ENCODE results near the gene HNRNPD. TPM values are rescaled to one million over a fixed set of nuclear protein-coding genes. Genes with fewer than 3 reads are reported as not detected.
"Not testable (repeated sequence)": the region's sequence is repeated elsewhere in the genome, so short reads cannot be mapped to it uniquely, and the experiment has no call there.

The HNRNPD gene
- total RNA-seq, 6 donors from 2014 or later = 75.9 to 182 (median 135) TPM

DNA sequence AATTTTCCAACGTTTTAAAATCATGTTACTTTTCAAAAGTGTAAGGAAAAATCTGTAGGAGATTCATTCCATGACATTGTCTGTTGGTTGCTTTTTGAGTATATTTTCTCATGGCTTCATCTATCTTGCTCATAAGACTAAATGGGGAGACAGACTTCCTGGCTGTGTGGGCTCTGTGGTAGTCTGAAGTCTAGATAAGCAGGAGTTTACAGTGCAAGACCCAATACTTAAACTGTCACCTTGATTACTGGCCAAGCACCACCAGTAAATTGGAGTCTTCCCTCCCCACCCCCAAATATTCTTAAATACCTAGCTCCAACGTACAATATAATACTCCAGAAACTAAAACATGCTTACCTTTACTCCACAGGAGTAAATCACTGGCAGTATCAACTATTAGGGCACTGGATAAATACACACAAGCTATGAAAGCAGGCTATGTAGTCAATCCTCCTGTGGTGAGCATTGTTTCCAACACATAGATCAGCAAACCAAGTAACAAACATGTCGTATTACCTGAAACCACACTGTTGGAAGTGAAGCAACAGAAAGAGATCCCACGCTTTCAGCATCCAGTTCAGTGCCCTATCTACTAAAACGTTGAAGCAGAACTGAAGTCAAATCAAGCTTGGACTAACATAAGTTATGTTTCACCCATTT is 6.2 kb downstream of the HNRNPD start:
- Histone ChIP-seq H3K27me3 (no peaks in the 10 kb centered on the region), H3K27ac (no peak overlapping the region), H3K4me3 (no peak overlapping the region), H3K4me1 (peaks cover 63 to 96% (median 87%) of the 10 kb centered on the region in 4 donors), H3K9me3 (no peaks in the 10 kb centered on the region), H3K36me3 (peaks cover 0 to 17% (median 1%) of the 10 kb centered on the region in 4 donors)
- no peak for DNase-seq
- ATAC-seq (ENCODE audit: low FRiP score in 2 of 2) = no peak
- TF ChIP-seq POLR2AphosphoS5 (IDR thresholded peaks at IDR 0.05) = no peak
- TF ChIP-seq POLR2A (IDR thresholded peaks at IDR 0.05) = no peak
- TF ChIP-seq EP300 (IDR thresholded peaks at IDR 0.05) = no peak
- WGBS, 2 donors = 41 to 57% methylated on average over 5 of the region's 5 CpGs

DNA sequence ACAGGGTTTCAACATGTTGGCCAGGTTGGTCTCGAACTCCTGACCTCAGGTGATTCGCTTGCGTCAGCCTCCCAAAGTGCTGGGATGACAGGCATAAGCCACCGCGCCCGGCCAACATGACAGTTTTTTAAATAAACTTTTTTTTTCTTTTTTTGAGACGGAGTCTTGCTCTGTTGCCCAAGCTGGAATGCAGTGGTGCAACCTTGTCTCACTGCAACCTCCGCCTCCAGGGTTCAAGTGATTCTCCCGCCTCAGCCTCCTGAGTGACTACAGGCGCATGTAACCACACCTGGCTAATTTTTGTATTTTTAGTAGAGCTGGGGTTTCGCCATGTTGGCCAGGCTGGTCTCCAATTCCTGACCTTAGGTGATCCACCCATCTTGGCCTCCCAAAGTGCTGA is 7.4 kb downstream of the HNRNPD start:
- DNase-seq; H3K27me3 ChIP-seq; ATAC-seq (ENCODE audit: low FRiP score in 2 of 2); H3K9me3 ChIP-seq; H3K4me3 ChIP-seq; H3K27ac ChIP-seq: not testable (repeated sequence)
- WGBS, 2 donors = 89 to 92% methylated on average over 11 of the region's 11 CpGs
- Histone ChIP-seq H3K4me1 (peaks cover 59 to 97% (median 92%) of the 10 kb centered on the region in 4 donors), H3K36me3 (peaks cover 0 to 17% (median 1%) of the 10 kb centered on the region in 4 donors)

DNA sequence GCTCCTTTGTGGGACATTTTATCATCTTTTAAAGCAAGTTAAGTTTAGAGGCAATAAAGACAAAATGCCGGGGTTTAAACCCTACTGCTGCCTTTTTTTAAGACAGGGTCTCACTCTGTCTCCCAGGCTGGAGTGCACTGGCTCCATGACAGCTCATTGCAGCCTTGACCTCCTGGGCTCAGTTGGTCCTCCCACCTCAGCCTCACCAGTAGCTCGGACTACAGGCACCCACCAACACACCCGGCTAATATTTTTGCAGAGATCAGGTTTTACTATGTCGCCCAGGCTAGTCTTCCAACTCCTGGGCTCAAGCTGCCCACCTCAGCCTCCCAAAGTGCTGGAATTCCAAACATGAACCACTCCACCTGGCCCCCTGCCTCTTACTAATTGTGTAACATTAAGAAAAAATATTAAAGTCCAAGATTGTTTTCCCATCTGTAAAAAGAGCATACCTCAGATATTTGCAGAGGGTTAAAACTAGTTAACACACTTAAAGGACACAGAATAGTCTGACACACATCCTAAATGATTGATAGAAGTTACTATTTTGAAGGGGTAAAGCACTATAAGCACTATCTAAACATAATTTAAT is 9.8 kb downstream of the HNRNPD start:
- Histone ChIP-seq H3K36me3 (peaks cover 0 to 12% (median 1%) of the 10 kb centered on the region in 4 donors), H3K4me1 (peaks cover 57 to 97% (median 91%) of the 10 kb centered on the region in 4 donors), H3K4me3 (no peak overlapping the region), H3K27me3 (no peaks in the 10 kb centered on the region), H3K9me3 (no peaks in the 10 kb centered on the region), H3K27ac (no peak overlapping the region)
- TF ChIP-seq POLR2AphosphoS5 (IDR thresholded peaks at IDR 0.05) = no peak
- TF ChIP-seq, protein P1, sequence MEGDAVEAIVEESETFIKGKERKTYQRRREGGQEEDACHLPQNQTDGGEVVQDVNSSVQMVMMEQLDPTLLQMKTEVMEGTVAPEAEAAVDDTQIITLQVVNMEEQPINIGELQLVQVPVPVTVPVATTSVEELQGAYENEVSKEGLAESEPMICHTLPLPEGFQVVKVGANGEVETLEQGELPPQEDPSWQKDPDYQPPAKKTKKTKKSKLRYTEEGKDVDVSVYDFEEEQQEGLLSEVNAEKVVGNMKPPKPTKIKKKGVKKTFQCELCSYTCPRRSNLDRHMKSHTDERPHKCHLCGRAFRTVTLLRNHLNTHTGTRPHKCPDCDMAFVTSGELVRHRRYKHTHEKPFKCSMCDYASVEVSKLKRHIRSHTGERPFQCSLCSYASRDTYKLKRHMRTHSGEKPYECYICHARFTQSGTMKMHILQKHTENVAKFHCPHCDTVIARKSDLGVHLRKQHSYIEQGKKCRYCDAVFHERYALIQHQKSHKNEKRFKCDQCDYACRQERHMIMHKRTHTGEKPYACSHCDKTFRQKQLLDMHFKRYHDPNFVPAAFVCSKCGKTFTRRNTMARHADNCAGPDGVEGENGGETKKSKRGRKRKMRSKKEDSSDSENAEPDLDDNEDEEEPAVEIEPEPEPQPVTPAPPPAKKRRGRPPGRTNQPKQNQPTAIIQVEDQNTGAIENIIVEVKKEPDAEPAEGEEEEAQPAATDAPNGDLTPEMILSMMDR (IDR thresholded peaks at IDR 0.05) = no peak
- no peak for TF ChIP-seq POLR2A (IDR thresholded peaks at IDR 0.05)
- TF ChIP-seq EP300 (IDR thresholded peaks at IDR 0.05) = no peak
- DNase-seq (no peak), ATAC-seq (ENCODE audit: low FRiP score in 2 of 2) (no peak)
- WGBS, 2 donors = 68 to 82% methylated on average over 3 to 4 of the region's 4 CpGs

DNA sequence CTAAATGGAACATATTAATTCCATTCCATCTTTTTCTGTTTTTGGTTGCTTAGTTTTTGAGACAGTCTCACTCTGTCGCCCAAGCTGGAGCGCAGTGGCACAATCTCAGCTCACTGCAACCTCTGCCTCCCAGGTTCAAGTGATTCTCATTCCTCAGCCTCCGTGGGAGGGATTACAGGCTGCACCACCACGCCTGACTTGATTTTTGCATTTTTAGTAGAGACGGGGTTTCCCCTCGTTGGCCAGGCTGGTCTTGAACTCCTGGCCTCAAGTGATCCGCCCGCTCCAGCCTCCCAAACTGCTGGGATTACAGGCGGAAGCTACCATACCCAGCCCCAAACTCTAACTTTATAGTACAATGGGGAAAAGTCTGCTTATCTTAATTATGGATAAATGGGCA is 11.2 kb downstream of the HNRNPD start:
- Histone ChIP-seq H3K27me3 (no peaks in the 10 kb centered on the region), H3K9me3 (no peaks in the 10 kb centered on the region), H3K36me3 (peaks cover 0 to 10% (median 1%) of the 10 kb centered on the region in 4 donors), H3K4me3 (no peak overlapping the region), H3K27ac (peak overlapping the region in 1 of 4 donors; percentile 11), H3K4me1 (peaks cover 58 to 94% (median 81%) of the 10 kb centered on the region in 4 donors)
- 74 to 77% methylated on average over 9 of the region's 9 CpGs for WGBS, 2 donors
- no peak for DNase-seq
- TF ChIP-seq, protein P1 (IDR thresholded peaks at IDR 0.05) = no peak
- TF ChIP-seq POLR2A (IDR thresholded peaks at IDR 0.05) (no peak), POLR2AphosphoS5 (IDR thresholded peaks at IDR 0.05) (no peak), EP300 (IDR thresholded peaks at IDR 0.05) (no peak)
- no peak for ATAC-seq (ENCODE audit: low FRiP score in 2 of 2)

DNA sequence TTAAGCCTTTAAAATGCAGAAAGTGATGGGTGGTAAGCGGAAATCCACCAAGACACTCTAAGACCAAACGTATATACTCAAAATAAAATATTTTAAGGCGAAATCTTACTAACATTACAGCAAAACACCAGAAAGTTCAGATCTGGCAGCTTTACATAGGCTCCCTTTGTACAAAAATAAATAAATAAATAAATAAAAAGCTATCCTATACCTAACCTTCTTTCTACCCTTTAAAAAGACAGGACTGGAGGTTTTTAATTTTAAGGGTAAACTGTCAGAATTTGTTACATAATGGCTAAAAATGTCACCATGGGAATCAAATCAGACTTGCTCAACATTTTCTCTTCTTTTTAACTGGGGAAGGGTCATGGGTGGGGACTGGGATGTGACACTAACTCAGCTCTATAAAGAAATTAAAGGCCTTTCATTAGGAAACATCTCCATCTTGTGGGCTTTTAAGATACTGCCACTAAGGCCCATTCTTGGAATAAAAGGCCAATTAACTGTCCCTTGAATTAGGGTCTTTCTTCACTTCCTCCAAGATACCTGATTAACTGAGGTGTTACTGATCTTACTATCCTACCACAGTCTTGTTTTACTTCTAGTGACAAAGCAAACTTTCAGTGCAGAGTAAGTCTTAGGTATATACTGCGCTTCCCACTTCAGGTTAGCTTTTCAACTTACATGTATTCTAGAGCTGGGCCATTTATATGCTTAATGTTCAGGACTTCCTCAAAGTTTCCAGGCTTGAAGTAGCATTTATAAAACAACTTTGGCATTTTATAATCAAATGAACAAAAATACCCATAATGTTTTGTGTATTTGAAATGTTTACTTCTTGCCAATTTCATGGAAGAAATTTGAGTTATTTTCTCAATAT is 13.3 kb downstream of the HNRNPD start:
- ATAC-seq (ENCODE audit: low FRiP score in 2 of 2) (peak in 1 of 2 donors; percentile 76), DNase-seq (no peak)
- peaks cover 46 to 76% (median 64%) of the 10 kb centered on the region in 4 donors for H3K4me1 ChIP-seq
- H3K27ac ChIP-seq = peak overlapping the region in 1 of 4 donors; percentile 12
- TF ChIP-seq EP300 (IDR thresholded peaks at IDR 0.05) (no peak), POLR2A (IDR thresholded peaks at IDR 0.05) (no peak), POLR2AphosphoS5 (IDR thresholded peaks at IDR 0.05) (no peak)
- TF ChIP-seq, protein P1 (IDR thresholded peaks at IDR 0.05) = peak; percentile 33 to 68 (median 58)
- no peaks in the 10 kb centered on the region for H3K27me3 ChIP-seq
- H3K9me3 ChIP-seq = no peaks in the 10 kb centered on the region
- peaks cover 11 to 27% (median 14%) of the 10 kb centered on the region in 4 donors for H3K36me3 ChIP-seq
- no peak overlapping the region for H3K4me3 ChIP-seq
- 86 to 93% methylated on average over 4 of the region's 4 CpGs for WGBS, 2 donors

Measured in upper lobe of left lung (tissue), 6 donors.